Upper lobe of left lung (tissue), 4 donors: ENCODE data around the gene RHEB.

Experiments
- CTCF ChIP-seq, 6 experiments: fragments of 450-650 bp in 4 of 6; fragments of 200-600 bp in 2 of 6; sonication (generic) in 2 of 6; IDR thresholded peaks; one replicate each; pipeline ENCODE4 v1.5.1; 2016 to 2019; ENCODE audit warnings: antibody characterized with exemption in 6 of 6
- POLR2A ChIP-seq, 4 donors: fragments of 450-650 bp; IDR thresholded peaks; one replicate each; pipeline ENCODE4 v1.5.1; 2016 to 2017; ENCODE audit warnings: antibody characterized with exemption in 4 of 4, mild to moderate bottlenecking in 2 of 4
- POLR2AphosphoS5 ChIP-seq, 2 donors: sonication (generic); formaldehyde crosslinking; IDR thresholded peaks; one replicate each; pipeline ENCODE4 v1.5.1; 2017; ENCODE audit warnings: antibody characterized with exemption in 2 of 2

GRCh38 chr7:151425670-151426440 is 93.8 kb downstream of the RHEB start:
- TF ChIP-seq POLR2A (IDR thresholded peaks at IDR 0.05) (no peak), POLR2AphosphoS5 (IDR thresholded peaks at IDR 0.05) (no peak), CTCF (IDR thresholded peaks at IDR 0.05) (no peak)
